ENCODE data around the gene C3orf52. TPM values are rescaled to one million over a fixed set of nuclear protein-coding genes. Genes with fewer than 3 reads are reported as not detected.

C3orf52 gene
- total and polyA plus RNA-seq, 10 of the 15 experiments (the other 5 are each of a cell fraction or from before 2014, with no cell fraction given): 0.15 to 1.9 (median 0.73) TPM

- Histone ChIP-seq H3K9ac (ENCODE audit: control insufficient read depth, insufficient read depth, low read length) (no peak overlapping the region; the same call in 1 of the 2 replicates), H3K79me2 (ENCODE audit: control insufficient read depth, insufficient read depth, low read length) (peaks cover 67% of the 10 kb centered on the region), H4K20me1 (ENCODE audit: control insufficient read depth, insufficient read depth) (no peaks in the 10 kb centered on the region), H3K4me1 (ENCODE audit: control insufficient read depth, insufficient read depth, low read length) (peaks cover 89% of the 10 kb centered on the region), H2AFZ (ENCODE audit: control insufficient read depth, low read depth, low read length) (no peak overlapping the region), H3K27me3 (replicated peaks in 1 of 2; ENCODE audit: control insufficient read depth in 2 of 2, insufficient read depth in 2 of 2, low read length in 1 of 2) (no peaks in the 10 kb centered on the region), H3K9me3 (replicated peaks; ENCODE audit: control insufficient read depth, insufficient read depth, low read length) (no peaks in the 10 kb centered on the region), H3K4me3 (no peak overlapping the region), H3K36me3 (ENCODE audit: control insufficient read depth in 2 of 2, insufficient read depth in 2 of 2, low read length in 1 of 2) (peaks cover 5 to 16% of the 10 kb centered on the region in 2 experiments; a peak in 2 of 4 replicates), H3K4me2 (ENCODE audit: control insufficient read depth, insufficient read depth) (peak overlapping the region; percentile 46), H3K27ac (ENCODE audit: control insufficient read depth, insufficient read depth) (peak overlapping the region; percentile 95)
- 5% methylated on average over 2 of the region's 2 CpGs for WGBS (ENCODE audit: insufficient coverage, insufficient replicate concordance, low lambda C conversion rate, missing lambda C conversion rate)
- no peak for FAIRE-seq
- TF ChIP-seq ZNF207 (IDR thresholded peaks at IDR 0.05; ENCODE audit: borderline replicate concordance): no peak
- 0 out of 2 replicates have a peak, but pooled peaks have one; percentile 19 for TF ChIP-seq HDGF (IDR thresholded peaks at IDR 0.05)
- TF ChIP-seq NR2C1 (IDR thresholded peaks at IDR 0.05): no peak
- TF ChIP-seq, protein P1, sequence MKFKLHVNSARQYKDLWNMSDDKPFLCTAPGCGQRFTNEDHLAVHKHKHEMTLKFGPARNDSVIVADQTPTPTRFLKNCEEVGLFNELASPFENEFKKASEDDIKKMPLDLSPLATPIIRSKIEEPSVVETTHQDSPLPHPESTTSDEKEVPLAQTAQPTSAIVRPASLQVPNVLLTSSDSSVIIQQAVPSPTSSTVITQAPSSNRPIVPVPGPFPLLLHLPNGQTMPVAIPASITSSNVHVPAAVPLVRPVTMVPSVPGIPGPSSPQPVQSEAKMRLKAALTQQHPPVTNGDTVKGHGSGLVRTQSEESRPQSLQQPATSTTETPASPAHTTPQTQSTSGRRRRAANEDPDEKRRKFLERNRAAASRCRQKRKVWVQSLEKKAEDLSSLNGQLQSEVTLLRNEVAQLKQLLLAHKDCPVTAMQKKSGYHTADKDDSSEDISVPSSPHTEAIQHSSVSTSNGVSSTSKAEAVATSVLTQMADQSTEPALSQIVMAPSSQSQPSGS (IDR thresholded peaks at IDR 0.05; ENCODE audit: low read length): 0 out of 2 replicates have a peak, but pooled peaks have one; percentile 13
- TF ChIP-seq, protein P2, sequence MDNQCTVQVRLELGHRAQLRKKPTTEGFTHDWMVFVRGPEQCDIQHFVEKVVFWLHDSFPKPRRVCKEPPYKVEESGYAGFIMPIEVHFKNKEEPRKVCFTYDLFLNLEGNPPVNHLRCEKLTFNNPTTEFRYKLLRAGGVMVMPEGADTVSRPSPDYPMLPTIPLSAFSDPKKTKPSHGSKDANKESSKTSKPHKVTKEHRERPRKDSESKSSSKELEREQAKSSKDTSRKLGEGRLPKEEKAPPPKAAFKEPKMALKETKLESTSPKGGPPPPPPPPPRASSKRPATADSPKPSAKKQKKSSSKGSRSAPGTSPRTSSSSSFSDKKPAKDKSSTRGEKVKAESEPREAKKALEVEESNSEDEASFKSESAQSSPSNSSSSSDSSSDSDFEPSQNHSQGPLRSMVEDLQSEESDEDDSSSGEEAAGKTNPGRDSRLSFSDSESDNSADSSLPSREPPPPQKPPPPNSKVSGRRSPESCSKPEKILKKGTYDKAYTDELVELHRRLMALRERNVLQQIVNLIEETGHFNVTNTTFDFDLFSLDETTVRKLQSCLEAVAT (IDR thresholded peaks at IDR 0.05): peak; percentile 40
- TF ChIP-seq BHLHE40 (IDR thresholded peaks at IDR 0.05; ENCODE audit: borderline replicate concordance in 1 of 2, low read depth in 2 of 2, low read length in 1 of 2): no peak
- no TSS peak for BruUV-seq (replicated peaks)
- ChIA-PET RAD21 (ENCODE audit: unreplicated experiment) (interaction anchor here (1.2 to 2.4 kb wide), 4 partner anchors 9 to 15 kb away, joined by 8 to 14 read pairs (median 9); partner anchors contain the start of gene GCSAM), POLR2A (interaction anchor here (3.1 to 9.4 kb wide), 2 partner anchors 9 to 211 kb away, joined by 9 to 345 read pairs; partner anchors contain the start of genes CD200 and GCSAM), SMC1A (ENCODE audit: uncharacterized antibody, unreplicated experiment) (interaction anchor here (0.8 to 9.4 kb wide), 5 partner anchors 10 to 339 kb away, joined by 3 to 489 read pairs (median 3); partner anchors contain the start of genes CD200 and GCSAM), CTCF (interaction anchor here (1.1 to 9.2 kb wide), 2 partner anchors 10 to 460 kb away, joined by 3 to 226 read pairs; partner anchors contain the start of gene GCSAM)
- ATAC-seq: no peak
- intact Hi-C loops (cut with micrococcal nuclease; ENCODE audit: unreplicated experiment): no loop called here
- in situ Hi-C loops (cut with MboI): no loop called here
- no peak for DNase-seq (ENCODE audit: low read depth, low spot score)
Measured at GRCh38 chr3:112121577-112122547, 35.7 kb downstream of the C3orf52 start.
